A673 (cell line): Measurements from ENCODE around the gene BEND6.

ENCODE experiments used
- EZH2 ChIP-seq: fragments of 200-600 bp; sonication (generic); IDR thresholded peaks from 2 replicates; pipeline ENCODE4 v1.6.1; 2017; ENCODE audit warnings: borderline replicate concordance, low read depth, mild to moderate bottlenecking, mixed read lengths, antibody characterized with exemption, low read length; ENCODE audit not compliant: poor library complexity, severe bottlenecking
- TF ChIP-seq, protein P1 (sequence below): fragments of 300-800, 200-600 bp; sonication (generic); conservative IDR thresholded peaks from 2 replicates; pipeline ENCODE4 v1.5.1; 2017; ENCODE audit warnings: low read depth, mild to moderate bottlenecking, antibody characterized with exemption, low read length, moderate library complexity, mixed read lengths

GRCh38 chr6:56955171-56956155 lies 556 bp downstream of the BEND6 start:
- TF ChIP-seq, protein P1, sequence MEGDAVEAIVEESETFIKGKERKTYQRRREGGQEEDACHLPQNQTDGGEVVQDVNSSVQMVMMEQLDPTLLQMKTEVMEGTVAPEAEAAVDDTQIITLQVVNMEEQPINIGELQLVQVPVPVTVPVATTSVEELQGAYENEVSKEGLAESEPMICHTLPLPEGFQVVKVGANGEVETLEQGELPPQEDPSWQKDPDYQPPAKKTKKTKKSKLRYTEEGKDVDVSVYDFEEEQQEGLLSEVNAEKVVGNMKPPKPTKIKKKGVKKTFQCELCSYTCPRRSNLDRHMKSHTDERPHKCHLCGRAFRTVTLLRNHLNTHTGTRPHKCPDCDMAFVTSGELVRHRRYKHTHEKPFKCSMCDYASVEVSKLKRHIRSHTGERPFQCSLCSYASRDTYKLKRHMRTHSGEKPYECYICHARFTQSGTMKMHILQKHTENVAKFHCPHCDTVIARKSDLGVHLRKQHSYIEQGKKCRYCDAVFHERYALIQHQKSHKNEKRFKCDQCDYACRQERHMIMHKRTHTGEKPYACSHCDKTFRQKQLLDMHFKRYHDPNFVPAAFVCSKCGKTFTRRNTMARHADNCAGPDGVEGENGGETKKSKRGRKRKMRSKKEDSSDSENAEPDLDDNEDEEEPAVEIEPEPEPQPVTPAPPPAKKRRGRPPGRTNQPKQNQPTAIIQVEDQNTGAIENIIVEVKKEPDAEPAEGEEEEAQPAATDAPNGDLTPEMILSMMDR: peak; percentile 85
- TF ChIP-seq EZH2: no peak
